G401 (cell line): ENCODE data around the gene KLK13. TPM values are rescaled to one million over a fixed set of nuclear protein-coding genes. Genes with fewer than 3 reads are reported as not detected.

ENCODE experiments used
- DNase-seq: peaks from one replicate; pipeline ENCODE4 v3.0.0-alpha.2; 2015; ENCODE audit warnings: low spot score
- in situ Hi-C: cut with HindIII; loops from 2 replicates; pipeline ENCODE4 v1.10.0; 2016; ENCODE audit warnings: low sequenced_read_pairs, mixed read lengths
- total RNA-seq: library from RNA; depleted of rRNA; stranded (reverse); fragments of >200 nt; shearing (Covaris generic); gene quantifications from 2 replicates; pipeline ENCODE4 v1.2.3, GENCODE V29; 2014

The KLK13 gene
- total RNA-seq, 1 experiment from 2014 or later = not detected

GRCh38 chr19:51070334-51071094 is 5.6 kb upstream of the KLK13 start:
- in situ Hi-C loops = no loop called here

DNA sequence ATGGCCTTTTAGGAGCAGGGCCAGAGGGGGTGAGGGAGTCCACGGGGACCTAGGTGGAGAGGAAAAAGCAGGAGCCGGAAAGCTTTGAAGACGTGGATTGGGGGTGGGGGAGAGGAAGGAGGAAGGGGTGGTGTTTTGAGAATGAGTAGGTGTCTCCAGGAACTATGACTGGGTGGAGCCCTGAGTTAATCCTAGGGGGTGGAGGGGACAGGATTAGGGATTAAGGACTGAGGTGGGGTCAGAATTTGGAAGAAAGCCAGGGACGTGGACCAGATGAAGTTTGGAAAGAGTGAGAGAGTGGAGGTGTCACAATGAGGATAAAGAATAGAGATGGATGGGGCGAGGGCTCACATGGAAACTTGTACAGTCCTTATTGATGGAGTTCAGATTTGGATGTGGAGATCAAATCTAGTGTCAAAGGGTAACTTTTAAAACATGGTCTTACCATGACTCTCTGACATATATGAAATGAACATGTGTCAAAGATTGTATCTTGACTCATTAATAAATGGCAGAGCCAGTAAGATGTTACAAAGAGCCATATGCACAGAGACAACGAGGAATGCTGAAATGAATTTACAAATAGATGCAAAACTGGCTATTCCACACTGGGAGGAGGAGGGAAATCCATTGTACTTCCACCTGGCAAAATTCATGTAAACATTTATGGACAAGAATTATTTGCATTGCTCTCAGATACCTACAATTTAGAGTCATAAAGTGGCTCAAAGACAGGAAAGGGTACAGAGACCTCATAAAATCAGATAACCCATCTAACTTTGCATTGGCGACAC is 1.7 kb upstream of the KLK13 start:
- in situ Hi-C loops = no loop called here
- no peak for DNase-seq

More at GRCh38 chr19:51070334-51071094, 5.6 kb upstream of the KLK13 start:
- no peak for DNase-seq

- in situ Hi-C loops = no loop called here
- no peak for DNase-seq
Measured at GRCh38 chr19:51065221-51065960, 499 bp upstream of the KLK13 start.

- DNase-seq = no peak
- in situ Hi-C loops = no loop called here
Measured at GRCh38 chr19:51063664-51064063, 1.2 kb downstream of the KLK13 start.

GRCh38 chr19:51060973-51061372 is 3.9 kb downstream of the KLK13 start:
- in situ Hi-C loops = no loop called here
- no peak for DNase-seq

- no peak for DNase-seq
Measured at GRCh38 chr19:51060336-51060735, 4.6 kb downstream of the KLK13 start.

DNA sequence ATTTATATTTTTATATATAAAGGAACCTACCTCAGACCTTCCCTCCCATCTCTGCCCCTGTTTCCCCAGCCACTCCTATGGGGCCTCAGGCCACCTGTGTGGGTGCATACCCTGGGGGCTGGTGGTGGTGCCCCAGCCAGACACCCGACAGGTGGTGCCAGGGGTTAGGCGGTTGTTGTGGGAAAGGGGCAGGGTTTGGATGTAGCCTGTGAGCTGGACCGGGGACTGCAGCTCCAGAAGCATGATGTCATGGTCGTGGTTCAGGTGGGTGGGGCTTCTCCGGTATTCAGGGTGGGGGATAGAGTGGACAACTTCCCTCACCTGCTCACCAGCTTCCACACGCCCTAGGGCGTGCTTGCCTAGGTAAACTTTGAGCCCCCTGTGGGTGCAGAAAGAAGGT is 5.2 kb downstream of the KLK13 start:
- no peak for DNase-seq
- in situ Hi-C loops = no loop called here

More at GRCh38 chr19:51060336-51060735, 4.6 kb downstream of the KLK13 start:
- in situ Hi-C loops = no loop called here

DNA sequence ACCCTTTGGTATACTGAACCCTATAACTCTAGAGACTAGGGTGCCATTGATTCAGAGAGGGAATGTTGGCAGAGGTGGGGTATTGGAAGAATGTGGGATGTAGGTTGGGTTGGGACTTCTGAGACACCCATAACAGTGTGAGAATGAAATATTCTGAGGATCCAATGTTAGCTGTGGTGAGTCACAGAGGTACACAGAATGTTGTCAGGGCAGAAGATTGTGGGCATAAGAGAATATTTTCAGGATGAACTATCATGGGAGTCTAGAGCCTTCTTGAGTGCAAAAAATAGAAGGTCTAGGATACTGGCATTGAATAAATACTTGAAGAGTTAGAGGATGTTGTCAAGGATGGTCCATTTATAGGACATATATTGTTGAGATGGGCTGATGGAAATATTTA is 9.0 kb downstream of the KLK13 start:
- no peak for DNase-seq

GRCh38 chr19:51047031-51047335 is 17.9 kb downstream of the KLK13 start:
- in situ Hi-C loops = no loop called here
- no peak for DNase-seq

More for the DNA sequence above, 9.0 kb downstream of the KLK13 start:
- in situ Hi-C loops = no loop called here

DNA sequence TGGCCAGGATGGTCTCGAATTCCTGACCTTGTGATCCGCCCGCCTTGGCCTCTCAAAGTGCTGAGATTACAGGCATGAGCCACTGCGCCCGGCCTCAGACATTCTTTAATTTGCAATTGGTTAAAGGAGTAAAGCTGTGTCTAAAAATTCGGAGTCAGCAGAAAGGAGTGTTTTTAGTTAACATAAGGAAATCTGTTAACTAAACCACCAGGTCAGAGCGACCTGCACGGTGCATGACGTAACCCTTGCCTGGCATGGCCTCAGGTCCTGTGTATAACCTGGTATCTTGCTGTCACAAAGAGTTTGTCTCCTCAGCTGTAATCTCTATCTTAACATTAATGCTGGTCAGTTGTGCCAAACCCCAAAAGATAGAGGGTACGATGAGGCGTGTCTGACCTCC is 20.6 kb downstream of the KLK13 start:
- in situ Hi-C loops = no loop called here
- no peak for DNase-seq

DNA sequence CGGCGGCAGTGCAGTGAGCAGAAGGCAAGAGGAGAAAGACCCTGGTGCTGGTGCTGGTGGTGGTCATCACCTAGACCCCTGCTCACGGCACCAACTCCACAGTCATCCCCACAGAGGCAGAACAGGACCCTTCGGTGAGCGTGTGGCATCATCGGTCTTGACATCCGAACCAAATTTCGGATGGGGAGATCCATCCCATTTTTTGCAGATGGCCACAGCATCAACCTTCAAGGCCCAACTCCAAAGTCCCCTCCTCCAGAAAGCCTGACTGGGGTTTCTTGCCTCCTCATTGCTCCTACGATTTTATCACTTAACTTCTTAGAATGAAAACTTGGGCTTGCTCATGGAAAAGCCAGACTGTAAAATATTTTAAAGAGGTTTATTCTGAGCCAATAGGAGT is 21.4 kb downstream of the KLK13 start:
- in situ Hi-C loops = no loop called here
- no peak for DNase-seq

DNA sequence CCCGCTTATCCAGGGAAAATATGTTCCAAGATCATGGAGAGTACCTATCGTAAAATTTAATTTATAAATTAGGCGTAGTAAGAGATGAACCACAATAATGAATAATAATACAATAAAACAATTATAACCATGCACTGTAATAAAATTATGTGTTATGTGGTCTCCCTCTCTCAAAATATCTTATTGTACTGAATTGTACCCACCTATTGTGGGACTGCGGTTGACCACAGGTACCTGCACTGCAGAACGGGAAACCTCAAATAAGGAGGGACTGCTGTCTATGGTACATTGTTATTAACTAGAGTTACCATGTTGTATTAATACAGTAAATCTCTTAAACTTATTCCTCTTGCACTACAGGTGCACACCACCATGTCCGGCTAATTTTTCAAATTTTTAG is 24.7 kb downstream of the KLK13 start:
- DNase-seq = no peak
- in situ Hi-C loops = no loop called here

- DNase-seq = no peak
- in situ Hi-C loops = no loop called here
Measured at GRCh38 chr19:51036519-51036918, 28.4 kb downstream of the KLK13 start.

- no peak for DNase-seq
- in situ Hi-C loops = no loop called here
Measured at GRCh38 chr19:51034704-51035103, 30.2 kb downstream of the KLK13 start, which contains the start of gene KLK12. KLK12 (minus strand) TSS chr19:51035002; CDS start chr19:51034621, 381 bp downstream.

DNA sequence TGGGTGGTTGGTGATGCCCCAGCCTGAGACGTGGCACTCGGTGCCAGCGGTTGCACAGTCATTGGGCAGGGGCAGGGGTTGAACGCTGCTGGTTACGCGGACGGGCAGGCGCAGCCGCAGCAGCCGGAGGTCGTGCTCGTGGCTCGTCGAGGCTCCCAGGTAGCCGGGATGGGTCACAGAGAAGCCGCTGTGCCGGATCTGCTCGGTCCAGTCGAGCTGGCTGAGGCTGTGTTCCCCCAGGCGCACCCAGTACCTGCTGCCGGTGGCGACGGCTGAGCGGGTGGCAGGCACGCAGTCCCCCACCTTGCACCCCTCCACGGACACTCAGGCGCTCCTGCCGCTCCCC is 33.0 kb downstream of the KLK13 start:
- DNase-seq = no peak
- in situ Hi-C loops = no loop called here

DNA sequence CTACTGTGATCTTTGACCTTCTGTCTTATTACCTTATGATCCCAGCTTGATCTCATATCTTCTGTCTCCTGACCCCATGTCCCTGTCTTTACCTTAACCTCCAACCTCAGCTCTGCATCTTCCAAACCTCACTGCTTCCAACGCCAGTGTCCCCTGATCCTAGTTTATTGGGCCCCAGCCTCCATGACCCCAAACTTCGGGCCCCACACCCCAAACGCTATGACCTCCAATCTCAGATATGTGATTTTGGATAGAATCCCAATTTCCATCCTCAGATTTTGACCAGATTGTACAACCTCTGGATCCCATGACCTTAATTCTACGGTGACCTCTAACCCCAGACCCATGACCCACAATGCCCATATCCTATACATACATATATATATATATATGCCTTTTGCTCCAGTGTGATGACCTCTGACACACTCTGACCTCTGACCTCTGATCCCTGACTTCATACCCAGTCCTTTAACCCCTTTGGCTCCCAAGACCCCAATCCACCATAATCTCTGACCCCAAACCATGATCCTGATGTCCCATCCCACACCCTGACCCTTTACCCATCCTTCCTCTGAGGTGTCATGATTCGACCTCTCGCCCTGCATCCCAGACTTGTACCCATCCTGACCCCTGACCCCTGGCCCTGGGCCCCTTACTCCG is 33.5 kb downstream of the KLK13 start:
- in situ Hi-C loops = no loop called here

GRCh38 chr19:51030631-51031030 is 34.3 kb downstream of the KLK13 start:
- no peak for DNase-seq
- in situ Hi-C loops = no loop called here

More for the DNA sequence above, 33.5 kb downstream of the KLK13 start:
- DNase-seq = no peak

DNA sequence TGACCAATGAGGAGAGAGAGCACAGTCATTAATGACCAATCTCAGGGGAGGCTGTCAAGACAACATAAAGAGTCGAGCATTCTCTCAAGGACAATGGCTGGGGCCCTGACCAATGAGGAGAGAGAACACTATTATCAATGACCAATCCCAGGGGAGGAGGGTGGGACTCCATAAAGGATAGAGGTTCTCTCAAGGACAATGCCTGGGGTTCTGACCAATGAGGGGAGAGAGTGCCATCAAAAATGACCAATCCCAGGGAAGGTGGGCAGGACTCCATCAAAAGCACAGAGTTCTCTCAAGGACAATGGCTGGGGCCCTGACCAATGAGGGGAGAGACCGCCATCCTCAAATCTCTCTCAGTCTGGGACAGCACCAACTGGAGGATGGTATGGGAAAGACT is 35.2 kb downstream of the KLK13 start:
- no peak for DNase-seq
- in situ Hi-C loops = no loop called here

DNA sequence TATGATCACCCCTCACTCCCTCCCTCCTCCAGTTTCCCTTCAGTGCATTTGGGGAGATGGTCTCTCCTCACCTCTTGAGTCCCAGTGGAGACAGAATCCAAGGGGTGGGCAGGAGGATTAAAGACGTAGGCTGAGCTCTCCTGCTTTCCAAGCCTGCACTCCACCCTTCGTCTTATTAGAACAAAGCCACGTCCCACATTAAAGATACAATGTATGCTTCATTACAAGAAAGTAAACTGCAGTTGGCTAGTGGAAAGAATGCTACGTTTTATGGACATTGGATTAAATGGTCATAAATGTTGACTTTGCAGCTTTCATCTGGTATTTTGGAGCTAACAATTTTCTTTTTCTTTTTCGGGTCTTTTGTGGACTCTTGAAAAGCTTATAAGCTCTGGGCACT is 37.0 kb downstream of the KLK13 start:
- in situ Hi-C loops = no loop called here
- DNase-seq = no peak
